HG03066 (cell line): Measurements from ENCODE around the gene SLCO1B3.

Experiments
- ATAC-seq: cut with Tn5 transposase; IDR thresholded peaks from one replicate; pipeline ENCODE4 v1.9.1; 2021; ENCODE audit warnings: low read depth; ENCODE audit not compliant: unreplicated experiment

Gene SLCO1B3

DNA sequence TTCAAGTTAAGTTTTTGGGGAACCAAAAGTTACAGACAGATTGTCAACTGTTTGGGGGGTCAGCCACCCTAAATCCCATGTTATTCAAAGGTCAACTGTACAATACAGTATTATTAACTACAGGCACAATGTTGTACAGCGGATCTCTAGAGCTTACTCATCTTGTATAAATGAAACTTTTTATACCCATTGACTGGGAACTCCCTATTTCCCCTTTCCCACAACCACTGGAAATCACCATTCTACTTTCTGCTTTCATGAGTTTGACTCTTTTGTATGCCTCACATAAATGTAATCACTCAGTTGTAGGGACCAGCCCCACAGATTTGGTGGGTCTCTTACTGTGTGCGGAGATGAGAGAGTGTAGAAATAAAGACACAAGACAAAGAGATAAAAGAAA lies 57.8 kb downstream of the SLCO1B3 start:
- ATAC-seq: no peak

DNA sequence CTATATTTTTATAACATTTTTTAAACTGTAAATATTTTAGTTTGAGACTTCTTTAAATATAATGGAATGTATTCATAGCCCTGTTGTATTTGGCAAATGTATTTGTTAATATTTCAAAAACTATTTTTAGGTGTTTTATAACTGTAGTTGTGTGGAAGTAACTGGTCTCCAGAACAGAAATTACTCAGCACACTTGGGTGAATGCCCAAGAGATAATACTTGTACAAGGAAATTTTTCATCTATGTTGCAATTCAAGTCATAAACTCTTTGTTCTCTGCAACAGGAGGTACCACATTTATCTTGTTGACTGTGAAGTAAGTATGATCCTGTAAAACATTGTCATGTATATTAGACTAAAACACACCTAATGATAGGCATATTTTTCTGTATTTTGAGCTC lies 72.8 kb downstream of the SLCO1B3 start:
- ATAC-seq: no peak

DNA sequence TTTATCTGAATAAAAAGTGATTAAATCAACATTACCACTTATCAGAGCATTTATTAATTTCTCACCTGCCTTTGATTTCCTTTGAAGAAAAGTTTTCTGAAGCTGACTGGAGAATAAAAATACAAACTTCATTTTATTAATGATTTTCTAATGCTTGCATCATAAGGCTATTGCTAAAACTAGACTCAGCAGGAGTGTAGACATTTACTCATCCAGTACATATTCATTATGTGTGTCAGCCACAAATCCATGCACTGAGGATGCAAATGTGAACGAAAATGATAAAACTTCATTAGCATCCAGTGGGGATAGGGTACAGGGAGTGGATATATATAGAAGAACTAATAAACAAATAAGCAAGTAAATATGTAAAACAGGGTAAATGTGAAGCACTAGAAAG lies 74.6 kb downstream of the SLCO1B3 start:
- ATAC-seq: no peak

DNA sequence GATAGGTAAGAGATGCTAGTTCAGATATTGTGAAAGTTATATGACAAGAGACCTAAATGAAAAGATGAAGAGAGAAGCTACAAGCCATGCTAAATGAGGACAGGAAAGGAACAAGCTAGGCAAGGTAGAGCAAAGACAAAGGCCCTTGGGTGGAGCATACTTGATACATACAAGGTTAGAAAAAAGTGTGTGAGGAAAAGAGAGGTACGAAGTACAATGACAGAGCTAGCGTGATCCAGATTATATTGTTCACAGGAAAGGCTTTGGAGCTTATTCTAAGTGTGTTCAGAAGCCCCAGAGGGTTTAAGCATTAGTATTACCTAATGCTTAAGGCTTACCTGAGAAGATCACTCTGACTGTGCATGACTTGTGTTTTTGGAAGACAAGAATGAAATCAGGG lies 75.0 kb downstream of the SLCO1B3 start:
- no peak for ATAC-seq

DNA sequence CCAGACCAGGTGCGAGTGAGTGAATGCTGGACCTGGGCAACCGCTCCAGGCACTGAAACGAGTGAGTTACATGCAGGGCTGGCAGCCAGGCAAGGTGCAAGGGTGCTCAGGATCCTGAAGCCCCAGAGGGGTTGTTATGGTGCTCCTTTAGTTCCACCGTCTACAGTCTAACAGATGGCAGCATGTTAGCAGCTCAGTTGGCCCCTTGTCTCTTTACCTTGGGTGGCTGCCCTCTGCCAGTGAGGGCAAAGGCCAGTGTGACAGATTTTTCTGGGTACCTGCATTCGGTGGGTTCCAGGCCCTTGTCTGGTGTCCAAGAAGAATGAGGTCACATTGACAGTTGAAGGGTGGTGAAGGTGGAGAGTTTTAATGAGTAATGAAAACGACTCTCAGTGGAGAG lies 106.8 kb downstream of the SLCO1B3 start:
- no peak for ATAC-seq

DNA sequence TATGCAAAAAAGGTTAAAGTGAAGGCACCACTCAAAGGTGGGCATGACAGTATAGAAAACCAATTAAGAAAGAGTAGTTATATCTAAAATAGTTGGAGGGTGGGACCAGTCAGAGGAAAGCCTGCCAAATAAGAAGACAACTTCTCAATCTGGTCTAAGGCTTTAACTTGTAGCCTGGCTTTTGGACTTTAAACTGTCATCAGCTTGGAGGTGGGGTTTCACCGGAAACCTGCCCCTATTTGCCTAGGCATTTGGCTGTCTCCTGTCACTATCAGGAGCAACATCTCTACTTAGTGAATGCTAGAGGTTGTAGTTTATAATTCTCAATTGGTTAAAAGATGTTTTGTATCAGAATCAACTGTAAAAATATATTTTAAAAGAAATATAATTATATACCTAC lies 107.3 kb downstream of the SLCO1B3 start:
- ATAC-seq: no peak

DNA sequence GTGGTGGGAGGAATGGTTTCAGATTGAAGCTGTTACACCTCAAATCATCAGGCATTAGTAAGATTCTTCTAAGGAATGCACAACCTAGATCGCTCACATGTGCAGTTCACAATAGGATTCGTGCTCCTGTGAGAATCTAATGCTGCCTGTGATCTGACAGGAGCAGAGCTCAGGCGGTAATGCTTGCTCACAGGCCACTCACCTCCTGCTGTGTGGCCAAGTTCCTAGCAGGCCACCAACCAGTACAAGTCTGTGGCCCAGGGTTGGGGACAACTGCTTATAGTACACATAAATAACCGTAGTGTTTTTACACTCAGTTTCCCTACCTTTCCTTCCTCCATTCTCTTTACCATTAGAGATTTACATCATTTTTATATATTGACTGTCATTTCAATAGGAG lies 121.4 kb downstream of the SLCO1B3 start:
- ATAC-seq: no peak

DNA sequence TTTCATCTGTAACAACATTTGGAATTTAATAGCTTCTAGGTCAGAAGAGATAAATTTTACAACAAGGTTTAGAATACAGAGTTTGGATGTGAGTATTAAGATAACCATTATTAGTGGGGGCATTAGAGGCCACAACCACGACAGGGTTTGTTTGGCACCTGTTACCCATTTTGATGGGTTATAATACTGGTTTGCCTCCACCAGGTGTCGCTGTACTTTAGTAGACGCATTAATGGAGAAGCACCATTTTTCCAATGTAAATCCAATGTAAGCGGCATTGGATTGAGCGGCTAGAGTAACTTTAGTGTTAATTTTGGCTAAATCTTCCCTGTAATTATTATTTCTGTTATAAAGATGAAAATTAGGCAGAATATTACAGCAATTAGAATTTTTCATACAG lies 136.2 kb downstream of the SLCO1B3 start:
- ATAC-seq: peak; percentile 56

DNA sequence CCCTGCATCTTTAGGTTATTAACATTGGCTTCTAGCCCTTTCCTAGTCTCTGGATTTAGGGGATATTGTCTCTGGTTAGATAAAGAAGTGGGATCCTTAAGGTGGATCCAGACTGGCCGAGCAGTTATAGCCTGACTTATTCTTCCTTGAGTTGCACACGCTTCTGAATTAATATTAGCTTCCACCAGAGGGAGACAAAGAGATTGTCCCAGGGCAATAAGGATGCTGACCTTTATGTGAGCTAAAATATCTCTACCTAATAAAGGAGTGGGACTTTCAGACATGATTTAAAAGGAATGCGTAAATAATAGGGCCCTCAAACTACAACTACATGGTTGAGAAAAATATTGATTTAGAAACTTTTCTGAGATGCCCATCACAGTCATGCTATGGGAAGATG lies 139.7 kb downstream of the SLCO1B3 start:
- peak; percentile 79 for ATAC-seq

DNA sequence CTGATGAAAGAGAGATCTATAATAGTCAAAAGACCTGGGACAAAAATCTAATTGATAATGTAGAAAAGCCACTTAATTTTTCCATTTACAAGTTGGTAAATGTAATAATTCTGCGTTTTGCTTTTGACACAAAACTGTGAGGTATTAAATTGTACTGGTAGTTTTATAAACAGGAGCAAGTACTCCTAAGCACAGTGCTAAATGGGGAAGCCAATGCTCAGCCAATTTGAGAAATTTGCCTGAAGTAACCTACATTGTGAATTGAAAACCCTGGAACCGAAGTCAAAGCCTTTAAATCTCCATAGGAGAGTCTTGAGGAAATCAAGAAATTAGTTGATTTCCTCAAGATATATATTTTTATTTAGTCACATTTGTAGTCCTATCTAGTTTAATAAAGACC lies 152.8 kb downstream of the SLCO1B3 start:
- no peak for ATAC-seq

DNA sequence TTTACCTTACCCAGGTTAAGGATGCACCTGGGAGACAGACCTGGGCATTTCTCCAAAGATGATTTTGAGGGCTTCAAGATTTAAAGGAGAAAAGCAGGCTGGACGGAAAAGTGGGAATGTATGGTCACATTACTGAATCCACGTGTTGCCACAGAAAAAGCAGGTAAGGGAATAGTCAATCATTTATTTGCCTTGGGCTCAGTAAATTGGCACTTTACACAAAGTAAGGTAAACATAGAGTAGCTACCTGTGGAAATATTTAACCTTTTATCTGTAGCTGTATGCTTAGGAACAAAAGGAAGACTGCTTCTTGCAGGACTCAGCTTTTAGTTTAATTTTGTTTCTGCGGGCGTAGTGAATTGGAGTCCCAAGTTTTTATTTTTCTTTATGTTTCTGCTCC lies 153.3 kb downstream of the SLCO1B3 start:
- no peak for ATAC-seq
